IPS-18c (cell line): ENCODE measurements around the gene IL2.

Source experiments
- H3K4me3 ChIP-seq: 2 replicates; pipeline ENCODE4 v1.7.0; 2013; ENCODE audit warnings: low read depth, mild to moderate bottlenecking, low read length, moderate library complexity; ENCODE audit not compliant: insufficient read depth
- H3K9me3 ChIP-seq: one replicate; pipeline ENCODE4 v1.6.1; 2013; ENCODE audit warnings: mild to moderate bottlenecking, low read length, moderate library complexity; ENCODE audit not compliant: control insufficient read depth, insufficient read depth

IL2 gene

DNA sequence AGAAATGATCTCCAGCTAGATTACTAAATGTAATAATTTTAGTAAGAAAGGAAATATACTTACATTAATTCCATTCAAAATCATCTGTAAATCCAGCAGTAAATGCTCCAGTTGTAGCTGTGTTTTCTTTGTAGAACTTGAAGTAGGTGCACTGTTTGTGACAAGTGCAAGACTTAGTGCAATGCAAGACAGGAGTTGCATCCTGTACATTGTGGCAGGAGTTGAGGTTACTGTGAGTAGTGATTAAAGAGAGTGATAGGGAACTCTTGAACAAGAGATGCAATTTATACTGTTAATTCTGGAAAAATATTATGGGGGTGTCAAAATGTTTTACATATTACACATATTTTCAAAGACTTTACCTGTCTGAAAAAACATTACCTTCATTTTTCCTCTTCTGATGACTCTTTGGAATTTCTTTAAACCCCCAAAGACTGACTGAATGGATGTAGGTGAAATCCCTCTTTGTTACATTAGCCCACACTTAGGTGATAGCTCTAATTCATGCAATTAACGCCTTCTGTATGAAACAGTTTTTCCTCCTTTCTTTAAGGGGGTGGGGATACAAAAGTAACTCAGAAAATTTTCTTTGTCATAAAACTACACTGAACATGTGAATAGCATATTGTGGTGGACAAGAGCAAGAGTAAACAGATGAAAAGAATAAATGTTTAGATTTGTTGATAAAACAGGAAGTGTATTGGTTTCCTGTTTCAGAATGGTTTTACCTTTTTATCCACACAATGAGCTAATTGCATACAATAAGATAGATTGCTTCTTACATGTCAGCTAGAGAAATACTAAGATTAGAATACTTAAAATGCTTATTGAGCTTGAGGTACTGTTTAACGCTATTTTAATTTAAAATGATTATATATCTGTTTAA lies at the start of gene IL2:
Gene IL2 (minus strand): TSS at position 495 of the 886 bp plus-strand sequence. CDS start 285 bp downstream, at position 210.
- no peaks in the 10 kb centered on the region for H3K9me3 ChIP-seq

DNA sequence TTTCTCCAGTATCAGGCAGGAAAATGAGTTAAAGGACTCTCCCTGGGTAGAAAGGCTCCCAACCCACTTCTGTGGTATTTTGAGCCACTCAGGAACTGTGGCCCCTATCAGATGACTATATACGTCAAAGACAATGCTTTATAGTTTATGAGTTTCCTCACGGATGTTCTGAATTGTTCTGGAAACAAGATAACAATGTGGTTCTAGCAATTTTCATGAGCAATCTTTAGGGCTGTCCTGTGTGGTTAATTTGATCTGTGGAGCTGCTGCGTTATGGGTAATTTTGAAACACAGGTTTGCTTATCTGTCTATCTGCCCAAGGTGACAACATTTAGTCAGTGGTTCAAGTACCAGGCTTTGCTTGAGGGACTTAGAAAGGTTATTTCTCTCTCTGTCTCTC lies 46.7 kb upstream of the IL2 start:
- H3K9me3 ChIP-seq = no peaks in the 10 kb centered on the region
- H3K4me3 ChIP-seq = no peak overlapping the region

More for the DNA sequence above, at the start of gene IL2:
- no peak within 1 kb of the TSS for H3K4me3 ChIP-seq

DNA sequence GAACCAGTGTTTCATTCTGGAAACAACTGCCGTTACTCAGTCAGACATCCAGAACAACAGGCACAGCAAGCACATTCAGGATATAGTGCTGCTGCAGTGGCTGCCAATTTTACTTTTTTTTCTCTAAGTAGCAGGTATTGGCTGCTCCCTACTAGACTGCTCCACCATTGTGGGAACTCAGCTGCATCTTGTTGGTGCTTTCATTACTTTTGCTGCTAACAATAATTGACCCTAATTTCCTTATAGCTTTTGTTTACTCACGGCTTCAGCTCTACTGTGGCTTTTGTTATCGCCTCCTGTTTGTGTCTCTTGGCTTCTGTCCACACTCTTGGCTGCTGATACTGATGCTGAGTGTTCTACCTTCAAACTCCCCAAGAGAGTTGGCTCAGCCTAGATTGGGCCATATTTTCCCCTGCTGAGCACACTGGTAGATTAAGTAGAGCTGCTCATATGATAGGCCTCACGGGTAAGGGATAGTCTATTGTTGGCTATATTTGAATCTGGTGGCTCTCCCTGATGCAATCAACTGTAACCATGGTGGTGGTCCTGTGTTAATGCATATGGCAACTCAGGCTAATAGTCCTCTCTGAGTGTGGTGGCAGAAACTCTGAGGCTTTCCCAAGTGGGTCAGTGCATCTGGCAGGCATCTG lies 44.5 kb upstream of the IL2 start:
- H3K4me3 ChIP-seq = no peak overlapping the region

DNA sequence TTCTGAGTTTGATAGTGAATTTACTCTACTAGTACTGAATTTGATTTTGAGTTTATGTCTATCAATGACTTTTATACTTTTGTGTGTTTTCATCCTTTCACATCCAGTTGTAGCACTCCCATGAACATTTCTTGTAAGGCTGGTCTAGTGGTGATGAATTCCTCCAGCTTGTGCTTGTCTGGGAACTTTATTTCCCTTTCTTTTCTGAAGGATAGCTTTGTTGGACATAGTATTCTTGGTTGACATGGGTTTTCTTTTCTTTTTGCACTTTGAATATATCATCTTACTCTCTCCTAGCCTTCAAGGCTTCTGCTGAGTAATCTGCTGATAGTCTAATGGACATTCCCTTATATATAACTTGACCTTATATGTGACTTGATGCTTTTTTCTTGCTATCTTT lies 32.5 kb upstream of the IL2 start:
- H3K9me3 ChIP-seq = peaks cover 8% of the 10 kb centered on the region
- H3K4me3 ChIP-seq = no peak overlapping the region

More for the DNA sequence above, 44.5 kb upstream of the IL2 start:
- no peaks in the 10 kb centered on the region for H3K9me3 ChIP-seq

DNA sequence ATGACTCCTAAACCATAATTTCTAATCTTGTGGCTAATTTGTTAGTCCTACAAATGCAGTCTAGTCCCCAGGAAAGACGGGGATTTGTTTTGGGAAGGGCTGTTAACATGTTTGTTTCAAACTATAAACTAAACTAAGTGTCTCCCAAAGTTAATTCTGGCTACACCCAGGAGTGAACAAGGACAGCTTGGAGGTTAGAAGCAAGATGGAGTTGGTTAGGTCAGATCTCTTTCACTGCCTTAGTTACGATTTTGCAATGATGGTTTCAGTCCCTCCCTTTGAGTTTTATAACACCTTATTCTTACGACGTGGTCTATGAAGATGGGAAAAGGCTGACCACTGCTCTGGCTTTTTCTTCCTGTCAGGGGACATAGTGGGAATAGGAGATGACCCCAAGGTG lies 27.0 kb upstream of the IL2 start:
- Histone ChIP-seq H3K4me3 (no peak overlapping the region), H3K9me3 (no peaks in the 10 kb centered on the region)

DNA sequence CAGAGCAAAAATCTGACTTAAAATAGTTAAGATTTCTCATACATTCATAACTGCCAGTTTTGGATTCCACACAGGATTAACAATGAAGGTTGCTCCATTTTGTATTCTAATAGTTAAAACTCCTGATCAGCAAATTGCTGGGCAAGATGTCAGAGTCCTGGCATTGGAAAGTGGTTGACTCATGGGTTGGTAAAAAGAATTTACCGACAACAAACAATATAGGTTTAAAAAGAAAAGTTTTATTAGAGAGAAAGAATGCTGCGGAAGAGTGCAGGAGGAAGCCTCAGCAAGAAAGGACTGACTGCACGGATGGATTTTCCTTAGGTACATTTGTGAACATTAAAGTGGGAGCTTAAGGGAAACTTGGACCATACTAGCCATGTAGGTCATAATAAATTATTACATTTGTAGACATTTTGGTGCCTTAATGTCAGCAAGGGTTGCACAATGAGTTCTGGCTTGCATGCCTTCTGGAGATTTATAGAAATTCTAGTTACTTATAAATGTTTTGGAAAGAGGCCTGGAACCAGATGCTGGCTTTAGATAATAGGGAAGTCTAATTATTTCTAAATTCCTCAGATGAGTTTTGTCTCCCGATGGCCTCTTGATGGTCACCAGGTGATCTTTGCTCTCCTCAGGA lies 25.4 kb upstream of the IL2 start:
- Histone ChIP-seq H3K4me3 (no peak overlapping the region), H3K9me3 (no peaks in the 10 kb centered on the region)

DNA sequence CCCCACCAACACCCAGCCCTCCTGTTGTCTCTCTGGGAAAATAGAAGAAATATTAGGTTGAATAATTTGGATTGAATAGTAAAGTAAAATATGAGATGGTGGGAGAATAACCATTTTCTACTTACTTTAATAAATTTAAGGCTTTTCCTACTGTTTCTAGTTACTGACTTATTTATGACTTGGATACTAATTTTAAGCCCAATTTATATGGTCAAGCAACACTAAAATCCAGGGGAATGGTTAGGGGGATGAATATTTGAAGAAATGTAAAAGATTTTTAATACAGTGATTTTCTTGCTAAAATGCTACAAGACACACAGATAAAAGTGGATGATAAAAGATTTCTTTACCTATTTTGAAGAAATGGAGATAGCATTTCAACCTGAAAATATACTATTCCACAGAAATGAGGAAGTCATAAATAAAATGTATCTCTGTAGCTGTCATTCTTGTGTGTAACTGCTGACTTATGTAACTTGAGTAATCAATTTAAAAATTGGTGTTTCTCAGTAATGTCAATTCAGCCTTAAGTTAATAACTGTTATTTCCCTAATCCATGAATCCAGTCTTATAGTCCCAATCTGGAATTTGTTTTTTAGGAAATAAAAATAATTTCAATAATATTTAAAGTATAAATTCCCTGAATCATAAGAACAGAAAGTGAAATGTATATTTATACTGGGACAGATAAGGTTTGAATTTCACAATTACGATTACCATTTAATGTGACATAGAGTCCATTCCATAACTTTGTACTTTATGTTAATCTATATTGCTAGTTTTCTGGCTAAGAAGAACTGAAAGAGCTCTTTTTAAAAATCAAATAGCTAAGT lies 24.3 kb upstream of the IL2 start:
- Histone ChIP-seq H3K4me3 (no peak overlapping the region), H3K9me3 (no peaks in the 10 kb centered on the region)

DNA sequence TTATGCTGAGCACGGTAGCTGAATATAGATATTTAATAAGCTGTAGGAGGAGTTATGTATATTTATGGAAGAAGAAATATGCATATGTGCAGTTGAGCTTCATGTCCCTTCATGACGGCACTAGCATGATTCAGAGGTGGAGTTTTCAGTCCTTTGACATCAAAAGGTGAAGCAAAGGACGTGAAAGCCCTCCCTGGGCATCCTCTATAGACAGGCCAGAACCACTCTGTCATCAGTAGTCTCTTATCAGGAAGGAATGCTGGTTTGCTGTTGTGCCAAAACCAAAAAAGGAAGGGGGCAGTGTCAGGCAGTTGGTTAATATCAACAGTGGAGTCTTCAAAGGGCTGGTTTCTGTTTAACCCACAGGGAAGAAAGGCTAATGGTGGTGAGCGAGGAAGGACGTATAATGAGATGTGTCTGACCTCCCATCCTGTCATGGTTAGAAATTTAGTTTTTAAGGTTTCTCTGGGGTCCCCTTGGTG lies 23.5 kb upstream of the IL2 start:
- Histone ChIP-seq H3K4me3 (no peak overlapping the region), H3K9me3 (no peaks in the 10 kb centered on the region)

DNA sequence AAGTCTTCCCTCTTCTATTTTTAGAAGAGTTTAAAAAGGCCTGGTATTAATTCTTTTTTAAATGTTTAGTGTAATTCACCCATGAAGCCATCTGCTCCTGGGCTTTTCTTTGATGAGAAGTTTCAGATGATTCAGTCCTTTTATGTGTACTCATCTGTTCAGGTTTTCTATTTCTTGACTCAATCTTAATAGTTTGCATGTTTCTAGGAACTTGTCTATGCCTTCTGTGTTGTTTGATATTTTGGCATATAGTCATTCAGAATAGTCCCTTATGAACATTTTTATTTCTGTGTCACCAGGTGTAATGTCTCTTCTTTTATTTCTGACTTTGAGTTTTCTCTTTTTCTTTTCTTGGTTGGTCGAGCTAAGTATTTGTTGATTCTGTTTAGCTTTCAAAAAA lies 20.2 kb upstream of the IL2 start:
- H3K4me3 ChIP-seq = no peak overlapping the region
- no peaks in the 10 kb centered on the region for H3K9me3 ChIP-seq

DNA sequence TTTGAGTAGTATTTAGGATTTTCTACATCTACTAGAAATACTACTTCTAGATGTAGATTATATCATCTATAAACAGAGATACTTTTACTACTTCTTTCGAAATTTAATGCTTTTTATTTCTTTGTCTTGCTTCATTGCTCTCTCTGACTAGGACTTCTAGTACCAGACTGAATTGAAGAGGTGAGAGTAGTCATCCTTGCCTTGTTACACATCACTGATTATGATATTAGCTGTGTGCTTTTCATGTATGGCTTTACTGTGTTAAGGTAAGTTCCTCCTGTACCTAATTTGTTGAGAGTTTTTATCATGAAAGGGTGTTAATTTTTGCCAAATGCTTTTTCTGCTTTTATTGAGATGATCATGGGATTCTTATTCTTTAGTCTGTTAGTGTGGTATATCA lies 19.6 kb upstream of the IL2 start:
- H3K4me3 ChIP-seq = no peak overlapping the region
- H3K9me3 ChIP-seq = no peaks in the 10 kb centered on the region

DNA sequence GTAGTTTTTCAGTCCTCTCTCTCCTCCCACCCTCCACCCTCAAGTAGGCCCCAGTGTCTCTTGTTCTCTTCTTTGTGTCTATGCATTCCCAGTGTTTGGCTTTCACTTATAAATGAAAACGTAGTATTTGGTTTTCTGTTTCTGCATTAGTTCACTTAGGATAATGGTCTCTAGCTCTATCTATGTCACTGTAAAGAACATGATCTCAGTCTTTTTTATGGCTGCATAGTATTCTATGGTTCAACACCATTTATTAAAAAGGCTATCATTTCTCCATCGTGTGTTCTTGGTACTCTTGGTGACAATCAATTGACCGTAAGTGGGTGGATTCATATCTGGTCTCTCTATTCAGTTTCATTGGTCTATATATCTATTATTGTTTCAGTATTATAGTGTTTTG lies 18.7 kb upstream of the IL2 start:
- no peak overlapping the region for H3K4me3 ChIP-seq
- H3K9me3 ChIP-seq = no peaks in the 10 kb centered on the region

DNA sequence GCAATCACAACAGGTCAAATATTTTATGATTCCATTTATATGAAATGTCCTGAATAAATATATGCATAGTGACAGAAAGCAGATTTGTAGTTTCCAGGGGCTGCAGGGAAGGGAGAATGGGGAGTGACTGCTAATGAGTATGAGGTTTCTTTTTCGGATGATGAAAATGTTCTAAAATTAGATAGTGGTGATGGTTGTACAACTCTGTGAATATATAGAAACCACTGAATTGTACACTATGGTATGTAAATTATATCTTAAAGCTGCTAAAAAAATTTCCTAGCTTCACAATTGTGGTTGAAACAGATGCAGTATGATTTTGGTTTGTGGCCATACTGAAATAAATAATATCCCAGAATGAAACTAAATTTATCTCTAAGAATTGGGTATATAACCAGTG lies 12.9 kb upstream of the IL2 start:
- Histone ChIP-seq H3K9me3 (no peaks in the 10 kb centered on the region), H3K4me3 (no peak overlapping the region)

DNA sequence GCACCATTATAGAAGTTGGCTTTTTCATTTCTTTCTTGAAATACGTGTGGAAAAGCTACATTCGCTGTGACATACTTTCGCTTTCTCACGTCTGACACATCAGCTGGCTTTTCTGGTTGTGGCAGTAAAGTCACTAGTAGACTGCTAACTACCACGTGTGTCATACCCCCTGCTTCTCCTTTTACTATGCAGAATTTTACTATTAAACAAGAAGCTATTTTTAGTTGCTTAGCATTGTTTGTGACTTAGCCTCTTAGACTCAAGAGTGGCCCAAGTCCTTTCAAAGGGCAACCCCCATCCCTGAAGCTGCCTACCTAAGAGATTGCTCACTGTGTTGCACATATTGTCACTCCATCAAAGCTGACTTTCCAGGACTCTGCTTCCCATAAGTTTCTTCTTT lies 2.1 kb upstream of the IL2 start:
- Histone ChIP-seq H3K4me3 (no peak overlapping the region), H3K9me3 (no peaks in the 10 kb centered on the region)

DNA sequence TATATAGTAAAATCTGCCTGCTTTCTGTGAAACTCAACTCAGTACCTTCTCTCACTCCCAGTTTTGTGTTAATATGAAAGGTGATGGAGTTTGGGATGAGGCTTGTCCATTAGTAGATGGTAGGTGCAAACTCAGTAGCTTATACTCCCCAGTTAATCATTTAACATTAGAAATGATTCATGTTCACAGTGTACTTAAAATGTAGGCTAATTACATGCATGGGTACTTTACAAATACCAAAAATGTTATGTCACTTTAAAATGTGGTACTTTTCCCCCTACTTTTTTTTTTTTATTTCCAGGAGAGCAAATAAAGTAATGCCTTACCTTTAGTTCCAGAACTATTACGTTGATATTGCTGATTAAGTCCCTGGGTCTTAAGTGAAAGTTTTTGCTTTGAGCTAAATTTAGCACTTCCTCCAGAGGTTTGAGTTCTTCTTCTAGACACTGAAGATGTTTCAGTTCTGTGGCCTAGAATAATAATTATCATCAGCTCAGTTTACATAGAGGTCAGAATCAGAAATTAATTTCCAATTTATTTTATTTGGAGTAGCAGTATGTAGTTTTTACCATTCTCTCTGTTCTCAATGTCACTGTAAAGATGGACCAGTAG lies 3.0 kb downstream of the IL2 start:
- no peak overlapping the region for H3K4me3 ChIP-seq
- no peaks in the 10 kb centered on the region for H3K9me3 ChIP-seq

DNA sequence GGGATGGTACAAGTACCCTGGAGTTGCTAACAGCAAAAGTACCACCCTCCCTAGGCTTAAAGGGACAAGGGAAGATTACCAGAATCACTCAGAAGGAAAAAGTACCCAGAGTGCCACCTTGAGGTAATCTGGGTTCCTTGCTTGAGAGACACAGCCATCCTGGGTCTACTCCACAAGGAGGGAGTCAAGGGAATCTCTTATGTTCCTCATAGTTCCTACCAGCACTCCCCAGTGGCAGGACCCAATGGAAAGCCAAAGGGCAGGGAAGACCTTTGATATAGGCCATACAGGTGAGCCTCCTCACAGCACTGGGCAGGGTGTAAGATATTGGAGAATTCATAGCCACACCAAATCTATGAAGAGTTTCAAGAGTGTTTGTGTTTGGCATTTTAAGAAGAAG lies 5.7 kb downstream of the IL2 start:
- H3K4me3 ChIP-seq = no peak overlapping the region
- H3K9me3 ChIP-seq = no peaks in the 10 kb centered on the region

DNA sequence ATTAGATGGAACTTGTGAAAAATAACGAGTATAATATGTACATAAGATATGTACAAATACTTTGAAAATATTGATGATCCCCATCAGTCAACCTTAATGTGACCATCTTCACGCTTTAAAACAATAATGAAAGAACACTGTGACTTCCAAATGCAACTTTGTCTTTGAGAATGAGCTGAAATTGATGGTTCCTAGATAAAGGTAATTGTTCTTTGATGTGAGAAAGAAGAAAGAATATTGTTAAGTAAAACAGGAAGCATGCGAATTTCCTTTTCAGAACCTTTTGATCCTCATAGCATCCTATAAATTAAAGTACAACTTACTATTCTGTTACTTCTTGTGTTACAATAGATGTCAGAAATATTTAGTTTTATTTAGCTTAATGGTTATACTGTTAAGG lies 22.2 kb downstream of the IL2 start:
- no peaks in the 10 kb centered on the region for H3K9me3 ChIP-seq
- no peak overlapping the region for H3K4me3 ChIP-seq

DNA sequence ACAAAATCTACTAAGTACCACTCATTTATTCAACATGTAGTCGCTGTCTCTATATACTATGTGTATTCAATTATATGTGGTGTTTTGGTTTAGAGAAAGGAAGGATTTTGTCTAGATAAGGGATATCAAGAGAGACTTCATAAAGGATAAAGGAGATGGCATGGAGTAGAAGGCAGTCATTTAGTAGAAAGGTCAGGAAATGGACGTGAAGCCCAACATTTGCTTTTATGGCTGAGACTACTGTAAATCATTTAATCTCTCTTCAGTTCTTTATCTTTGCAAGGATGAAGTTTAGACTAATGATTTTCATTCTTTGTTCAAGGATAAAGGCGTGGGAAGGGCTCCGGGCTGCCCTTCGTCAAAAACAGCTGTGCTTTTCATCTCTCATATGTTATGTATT lies 25.2 kb downstream of the IL2 start:
- Histone ChIP-seq H3K9me3 (no peaks in the 10 kb centered on the region), H3K4me3 (no peak overlapping the region)
